Astrocyte (in vitro differentiated cells and primary cell): Measurements from ENCODE around the gene FAM222B.

Source experiments
- EZH2 ChIP-seq: IDR thresholded peaks from 2 replicates; pipeline ENCODE4 v1.6.1; 2012; ENCODE audit warnings: mild to moderate bottlenecking, low read length, inconsistent platforms; ENCODE audit not compliant: insufficient read depth
- TF ChIP-seq, protein P1 (sequence below): IDR thresholded peaks from 2 replicates; pipeline ENCODE4 v1.5.1; 2011; ENCODE audit warnings: low read depth, mild to moderate bottlenecking, inconsistent platforms, low read length, moderate library complexity; ENCODE audit not compliant: insufficient read depth

GRCh38 chr17:28849281-28849680, 6.7 kb upstream of the FAM222B start:
- TF ChIP-seq, protein P1, sequence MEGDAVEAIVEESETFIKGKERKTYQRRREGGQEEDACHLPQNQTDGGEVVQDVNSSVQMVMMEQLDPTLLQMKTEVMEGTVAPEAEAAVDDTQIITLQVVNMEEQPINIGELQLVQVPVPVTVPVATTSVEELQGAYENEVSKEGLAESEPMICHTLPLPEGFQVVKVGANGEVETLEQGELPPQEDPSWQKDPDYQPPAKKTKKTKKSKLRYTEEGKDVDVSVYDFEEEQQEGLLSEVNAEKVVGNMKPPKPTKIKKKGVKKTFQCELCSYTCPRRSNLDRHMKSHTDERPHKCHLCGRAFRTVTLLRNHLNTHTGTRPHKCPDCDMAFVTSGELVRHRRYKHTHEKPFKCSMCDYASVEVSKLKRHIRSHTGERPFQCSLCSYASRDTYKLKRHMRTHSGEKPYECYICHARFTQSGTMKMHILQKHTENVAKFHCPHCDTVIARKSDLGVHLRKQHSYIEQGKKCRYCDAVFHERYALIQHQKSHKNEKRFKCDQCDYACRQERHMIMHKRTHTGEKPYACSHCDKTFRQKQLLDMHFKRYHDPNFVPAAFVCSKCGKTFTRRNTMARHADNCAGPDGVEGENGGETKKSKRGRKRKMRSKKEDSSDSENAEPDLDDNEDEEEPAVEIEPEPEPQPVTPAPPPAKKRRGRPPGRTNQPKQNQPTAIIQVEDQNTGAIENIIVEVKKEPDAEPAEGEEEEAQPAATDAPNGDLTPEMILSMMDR, result no peak
- TF ChIP-seq EZH2, result no peak
